Muscle layer of duodenum (tissue), 2 donors: ENCODE results near the gene SORBS1.

ENCODE experiments used
- H3K27ac ChIP-seq: one replicate; pipeline ENCODE4 v1.7.0; 2013; ENCODE audit warnings: mild to moderate bottlenecking, low read length
- H3K27me3 ChIP-seq: one replicate; pipeline ENCODE4 v1.7.0; 2013; ENCODE audit warnings: low read depth, mild to moderate bottlenecking, control low read depth, low read length
- H3K36me3 ChIP-seq, 2 donors: one replicate each; pipeline ENCODE4 v1.7.0; 2013; ENCODE audit warnings: low read length in 2 of 2, control low read depth in 1 of 2, mild to moderate bottlenecking in 1 of 2; ENCODE audit not compliant: insufficient read depth in 2 of 2, control insufficient read depth in 1 of 2
- H3K4me1 ChIP-seq, 2 donors: one replicate each; pipeline ENCODE4 v1.7.0; 2013; ENCODE audit warnings: low read length in 2 of 2, mild to moderate bottlenecking in 2 of 2, control low read depth in 1 of 2, moderate library complexity in 1 of 2; ENCODE audit not compliant: insufficient read depth in 2 of 2, control insufficient read depth in 1 of 2
- H3K4me3 ChIP-seq, 2 donors: one replicate each; pipeline ENCODE4 v1.7.0; 2013; ENCODE audit warnings: low read length in 2 of 2, low read depth in 1 of 2, mild to moderate bottlenecking in 1 of 2
- H3K9me3 ChIP-seq, 2 donors: one replicate each; pipeline ENCODE4 v1.7.0; 2013; ENCODE audit warnings: low read length in 2 of 2, control low read depth in 1 of 2, mild to moderate bottlenecking in 1 of 2; ENCODE audit not compliant: control insufficient read depth in 1 of 2
- donor health status: healthy.

The SORBS1 gene

GRCh38 chr10:95426482-95426881 is 134.7 kb downstream of the SORBS1 start:
- Histone ChIP-seq H3K36me3 (peaks cover 4 to 10% of the 10 kb centered on the region in 2 donors), H3K27ac (no peak overlapping the region), H3K27me3 (no peaks in the 10 kb centered on the region), H3K4me1 (peaks cover 0 to 46% of the 10 kb centered on the region in 2 donors), H3K4me3 (no peak overlapping the region), H3K9me3 (no peaks in the 10 kb centered on the region)

GRCh38 chr10:95425592-95426465 is 135.3 kb downstream of the SORBS1 start:
- Histone ChIP-seq H3K4me3 (no peak overlapping the region), H3K9me3 (no peaks in the 10 kb centered on the region), H3K27me3 (no peaks in the 10 kb centered on the region), H3K4me1 (peaks cover 0 to 43% of the 10 kb centered on the region in 2 donors), H3K36me3 (peaks cover 6 to 9% of the 10 kb centered on the region in 2 donors), H3K27ac (no peak overlapping the region)

DNA sequence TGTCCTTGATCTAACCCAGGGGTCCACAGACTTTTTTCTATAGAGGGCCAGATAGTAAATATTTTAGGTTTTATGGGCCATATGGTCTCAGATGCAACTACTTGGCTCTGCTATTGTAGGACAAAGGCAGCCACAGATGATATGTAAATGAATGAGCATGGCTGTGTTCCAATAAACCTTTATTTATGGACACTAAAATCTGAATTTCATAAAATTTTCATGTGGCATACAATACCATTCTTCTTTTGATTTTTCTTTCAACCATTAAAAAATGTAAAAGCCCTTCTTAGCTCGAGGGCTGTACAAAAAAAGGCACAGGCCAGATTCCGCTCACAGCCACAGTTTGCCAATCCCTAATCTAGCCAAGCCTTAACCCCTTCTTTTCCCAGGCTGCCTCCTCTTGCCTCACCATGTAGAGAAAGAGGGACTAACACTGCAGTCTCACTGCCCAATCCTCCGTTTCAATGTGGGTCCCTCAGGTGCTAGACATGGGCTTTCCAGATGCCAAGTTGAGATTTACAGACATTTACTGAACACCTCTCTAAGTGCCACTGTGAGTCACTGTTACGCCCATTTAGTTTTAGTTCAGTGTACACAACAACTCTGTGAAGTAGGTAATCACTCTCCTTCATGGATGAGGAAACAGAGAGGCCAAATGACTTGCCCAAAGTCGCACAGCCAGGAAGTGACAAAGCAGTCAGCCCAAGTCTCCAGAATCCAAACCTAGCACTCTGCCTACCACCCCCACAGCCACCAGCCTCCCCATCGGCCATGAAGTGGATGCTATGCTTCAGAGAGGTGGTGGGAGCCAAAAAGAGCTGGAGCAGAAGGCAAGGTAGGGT is 137.8 kb downstream of the SORBS1 start:
- H3K27ac ChIP-seq = peak overlapping the region; percentile 52
- H3K4me3 ChIP-seq = no peak overlapping the region
- no peaks in the 10 kb centered on the region for H3K27me3 ChIP-seq
- H3K4me1 ChIP-seq = peaks cover 0 to 53% of the 10 kb centered on the region in 2 donors
- H3K9me3 ChIP-seq = no peaks in the 10 kb centered on the region
- H3K36me3 ChIP-seq = peaks cover 6 to 16% of the 10 kb centered on the region in 2 donors

DNA sequence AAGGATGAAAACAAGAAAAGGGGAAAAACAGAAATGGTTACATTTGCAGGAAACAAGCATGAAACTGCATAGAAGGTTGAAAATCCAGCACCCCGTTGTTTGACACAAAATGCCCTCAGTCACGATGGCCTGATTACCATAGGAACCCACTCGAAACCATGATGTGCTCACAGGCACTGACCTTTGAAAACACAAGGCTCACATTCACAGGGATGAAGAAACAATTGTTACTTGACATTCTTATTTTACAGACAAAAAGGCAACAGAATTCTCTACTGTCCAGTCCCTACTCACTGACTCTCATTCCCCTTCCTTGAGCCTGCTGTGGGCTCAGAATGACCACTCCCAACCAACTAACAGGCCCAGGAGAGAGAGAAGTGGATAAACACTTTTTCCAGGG is 138.9 kb downstream of the SORBS1 start:
- peak overlapping the region; percentile 52 for H3K27ac ChIP-seq
- H3K4me3 ChIP-seq = peak overlapping the region in 1 of 2 donors; percentile 3
- peaks cover 0 to 53% of the 10 kb centered on the region in 2 donors for H3K4me1 ChIP-seq
- H3K36me3 ChIP-seq = peaks cover 3 to 16% of the 10 kb centered on the region in 2 donors
- no peaks in the 10 kb centered on the region for H3K9me3 ChIP-seq
- no peaks in the 10 kb centered on the region for H3K27me3 ChIP-seq

DNA sequence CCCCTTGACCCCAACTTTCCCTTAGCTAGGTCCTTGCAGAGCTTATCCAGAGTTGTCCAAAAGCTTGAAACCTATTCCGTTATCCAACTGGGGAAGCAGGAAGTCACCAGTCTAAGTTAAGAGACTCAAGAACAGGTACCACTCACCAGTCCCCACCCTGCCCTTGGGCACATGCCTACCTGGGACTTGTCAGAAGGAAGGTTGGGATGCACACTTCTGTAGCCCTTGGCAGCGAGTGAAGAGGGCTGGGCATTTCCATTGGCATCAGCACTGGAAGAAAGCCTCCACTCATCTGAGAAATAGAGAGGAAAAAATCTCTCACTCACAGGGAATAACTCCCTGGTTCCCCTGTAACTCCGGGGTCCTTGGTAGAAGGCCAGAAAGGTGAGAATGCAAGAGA is 139.4 kb downstream of the SORBS1 start:
- Histone ChIP-seq H3K9me3 (no peaks in the 10 kb centered on the region), H3K27me3 (no peaks in the 10 kb centered on the region), H3K4me3 (peak overlapping the region in 1 of 2 donors; percentile 3), H3K36me3 (peaks cover 0 to 16% of the 10 kb centered on the region in 2 donors), H3K4me1 (peaks cover 2 to 57% of the 10 kb centered on the region in 2 donors), H3K27ac (peak overlapping the region; percentile 12)

DNA sequence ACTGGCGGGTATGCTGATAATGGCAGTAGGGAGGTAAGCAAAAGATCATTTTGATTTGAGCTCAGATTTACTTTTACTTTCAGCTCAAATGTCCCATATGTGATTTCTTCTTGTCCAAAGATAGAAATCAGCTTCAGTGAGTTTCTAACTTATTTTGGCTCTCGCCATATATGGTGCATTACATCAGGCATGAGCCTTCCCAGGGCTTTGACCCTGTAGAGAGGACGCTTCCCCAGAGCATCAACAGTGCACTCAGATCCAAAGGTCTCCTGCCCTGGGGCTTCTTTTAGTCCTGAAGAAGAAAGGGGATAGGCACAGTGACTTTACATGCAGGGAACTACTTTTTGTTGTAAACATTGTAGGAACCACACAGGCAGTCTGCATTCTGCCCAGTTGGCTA is 141.8 kb downstream of the SORBS1 start:
- no peaks in the 10 kb centered on the region for H3K27me3 ChIP-seq
- H3K27ac ChIP-seq = no peak overlapping the region
- H3K9me3 ChIP-seq = no peaks in the 10 kb centered on the region
- H3K4me3 ChIP-seq = no peak overlapping the region
- H3K4me1 ChIP-seq = peaks cover 4 to 69% of the 10 kb centered on the region in 2 donors
- peaks cover 0 to 12% of the 10 kb centered on the region in 2 donors for H3K36me3 ChIP-seq

GRCh38 chr10:95416973-95417372 is 144.2 kb downstream of the SORBS1 start:
- Histone ChIP-seq H3K27ac (peak overlapping the region; percentile 59), H3K4me3 (no peak overlapping the region), H3K36me3 (peaks cover 0 to 12% of the 10 kb centered on the region in 2 donors), H3K4me1 (peaks cover 4 to 59% of the 10 kb centered on the region in 2 donors), H3K27me3 (no peaks in the 10 kb centered on the region), H3K9me3 (no peaks in the 10 kb centered on the region)

DNA sequence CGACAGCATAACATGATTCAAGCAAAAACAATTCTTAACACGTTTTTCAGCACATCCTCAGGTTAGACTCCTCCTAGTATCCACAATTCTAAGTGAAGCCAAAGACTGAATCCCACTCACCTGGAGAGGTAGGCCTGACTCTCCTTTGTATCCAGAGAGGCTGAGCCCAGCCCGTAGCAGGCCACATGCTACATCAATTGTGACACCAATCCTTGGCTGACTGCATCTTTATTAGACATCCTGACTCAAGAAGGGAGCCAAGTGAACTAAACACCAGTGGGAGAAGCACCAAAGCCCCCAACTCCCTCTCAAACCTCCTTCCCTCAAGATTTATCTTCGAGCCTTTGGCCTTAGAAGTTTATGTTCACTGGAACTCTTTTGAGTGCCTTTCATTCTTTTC is 144.9 kb downstream of the SORBS1 start:
- Histone ChIP-seq H3K27ac (peak overlapping the region; percentile 59), H3K36me3 (peaks cover 0 to 11% of the 10 kb centered on the region in 2 donors), H3K9me3 (no peaks in the 10 kb centered on the region), H3K4me1 (peaks cover 4 to 54% of the 10 kb centered on the region in 2 donors), H3K27me3 (no peaks in the 10 kb centered on the region), H3K4me3 (no peak overlapping the region)

GRCh38 chr10:95415621-95416031 is 145.5 kb downstream of the SORBS1 start:
- peak overlapping the region in 1 of 2 donors; percentile 21 for H3K4me3 ChIP-seq
- peak overlapping the region; percentile 59 for H3K27ac ChIP-seq
- peaks cover 0 to 5% of the 10 kb centered on the region in 2 donors for H3K36me3 ChIP-seq
- no peaks in the 10 kb centered on the region for H3K9me3 ChIP-seq
- H3K4me1 ChIP-seq = peaks cover 4 to 52% of the 10 kb centered on the region in 2 donors
- no peaks in the 10 kb centered on the region for H3K27me3 ChIP-seq

DNA sequence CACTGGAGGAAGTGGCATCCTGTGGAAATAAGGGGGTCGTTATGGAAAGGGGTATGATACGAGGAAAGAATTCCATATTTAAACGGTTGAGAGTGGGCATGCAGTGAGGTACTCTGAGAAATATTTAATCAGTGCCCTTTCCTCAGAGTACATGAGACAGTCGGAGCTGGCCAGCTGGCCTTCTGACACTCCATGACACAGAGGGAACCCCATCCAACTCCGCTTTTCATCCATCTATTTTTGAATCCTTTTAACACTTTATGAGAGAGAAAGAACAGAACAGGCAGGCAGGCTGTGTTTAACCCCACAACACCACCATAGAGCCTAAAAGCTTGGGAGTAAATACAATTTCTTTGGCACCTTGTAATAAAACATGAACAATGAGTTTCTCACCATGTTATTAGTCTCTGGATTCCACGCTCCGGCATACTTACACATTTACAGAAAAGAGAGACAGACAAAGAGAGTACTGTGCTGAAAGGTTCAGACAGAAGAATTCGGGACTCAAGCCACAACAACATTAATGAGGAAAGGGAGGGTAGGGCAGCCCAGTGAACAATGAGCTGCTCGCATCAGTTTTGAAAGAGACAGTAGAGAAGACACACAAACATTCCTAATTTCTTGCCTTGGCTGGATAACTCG is 146.2 kb downstream of the SORBS1 start:
- Histone ChIP-seq H3K27ac (peak overlapping the region; percentile 59), H3K27me3 (no peaks in the 10 kb centered on the region), H3K4me1 (peaks cover 4 to 51% of the 10 kb centered on the region in 2 donors), H3K9me3 (no peaks in the 10 kb centered on the region), H3K4me3 (peak overlapping the region in 1 of 2 donors; percentile 21), H3K36me3 (peaks cover 0 to 5% of the 10 kb centered on the region in 2 donors)
